Activated naive CD4-positive, alpha-beta T cell (primary cell): ENCODE data around the gene VKORC1L1.
"Not testable (repeated sequence)": the region's sequence is repeated elsewhere in the genome, so short reads cannot be mapped to it uniquely, and the experiment has no call there.

ENCODE experiments used
- DNase-seq, 4 experiments: peaks; one replicate each; lab custom pipeline; 2025; lab: John Stamatoyannopoulos, UW

VKORC1L1 gene

DNA sequence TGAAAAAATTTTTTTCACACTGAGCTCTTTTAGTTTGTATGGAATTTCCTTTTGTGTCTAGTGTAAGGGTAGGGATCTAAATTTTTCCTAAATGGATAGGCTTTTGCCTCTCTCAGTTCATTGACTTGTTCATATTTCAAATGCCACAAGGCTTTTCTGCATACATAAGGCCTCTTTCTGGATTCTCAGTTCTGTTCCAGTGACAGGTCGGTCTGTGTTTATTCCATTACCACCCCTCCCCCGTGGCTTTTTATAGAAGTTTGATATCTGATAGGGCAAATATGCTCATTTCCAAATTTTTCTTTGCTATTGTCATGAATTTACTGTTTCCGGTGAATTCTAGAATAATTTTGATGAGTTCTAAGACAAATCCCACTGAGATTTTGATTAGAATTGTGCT is 12.7 kb downstream of the VKORC1L1 start:
- DNase-seq, result not testable (repeated sequence)

- DNase-seq, result not testable (repeated sequence)
These were observed 15.7 kb downstream of the VKORC1L1 start for GRCh38 chr7:65888434-65889156.

GRCh38 chr7:65889722-65890121 is 16.8 kb downstream of the VKORC1L1 start:
- not testable (repeated sequence) for DNase-seq

DNA sequence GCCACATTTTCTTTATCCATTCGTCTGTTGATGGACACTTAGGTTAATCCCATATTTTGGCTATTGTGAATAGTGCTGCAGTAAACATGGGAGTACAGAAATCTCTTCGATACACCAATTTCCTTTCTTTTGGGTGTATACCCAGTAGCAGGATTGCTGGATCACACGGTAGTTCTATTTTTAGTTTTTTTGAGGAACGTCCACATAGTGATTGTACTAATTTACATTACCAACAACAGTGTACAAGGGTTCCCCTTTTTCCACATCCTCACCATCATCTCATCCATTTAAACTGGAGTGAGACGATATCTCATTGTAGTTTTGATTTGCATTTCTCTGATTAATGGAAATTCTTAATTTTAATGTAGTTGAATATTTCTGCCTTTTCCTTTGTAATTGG is 19.3 kb downstream of the VKORC1L1 start:
- DNase-seq, result no peak

DNA sequence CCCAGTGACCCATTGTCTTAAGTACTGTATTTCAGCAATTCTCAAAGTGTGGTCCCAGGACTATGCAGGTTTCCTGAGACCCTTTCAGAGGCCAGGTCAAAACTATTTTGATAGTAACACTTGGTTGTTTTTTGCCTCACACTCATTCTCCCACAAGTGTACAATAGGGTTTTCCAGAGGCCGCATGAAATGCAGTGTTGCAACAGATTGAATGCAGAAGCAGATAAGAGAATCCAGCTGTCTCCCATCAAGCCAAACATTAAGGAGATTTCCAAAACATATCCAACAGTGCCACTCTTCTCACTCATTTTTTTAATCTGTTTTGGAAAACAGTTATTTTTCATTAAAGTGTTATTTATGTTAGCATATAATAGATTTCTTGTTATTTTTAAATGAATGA is 20.0 kb downstream of the VKORC1L1 start:
- no peak for DNase-seq

DNA sequence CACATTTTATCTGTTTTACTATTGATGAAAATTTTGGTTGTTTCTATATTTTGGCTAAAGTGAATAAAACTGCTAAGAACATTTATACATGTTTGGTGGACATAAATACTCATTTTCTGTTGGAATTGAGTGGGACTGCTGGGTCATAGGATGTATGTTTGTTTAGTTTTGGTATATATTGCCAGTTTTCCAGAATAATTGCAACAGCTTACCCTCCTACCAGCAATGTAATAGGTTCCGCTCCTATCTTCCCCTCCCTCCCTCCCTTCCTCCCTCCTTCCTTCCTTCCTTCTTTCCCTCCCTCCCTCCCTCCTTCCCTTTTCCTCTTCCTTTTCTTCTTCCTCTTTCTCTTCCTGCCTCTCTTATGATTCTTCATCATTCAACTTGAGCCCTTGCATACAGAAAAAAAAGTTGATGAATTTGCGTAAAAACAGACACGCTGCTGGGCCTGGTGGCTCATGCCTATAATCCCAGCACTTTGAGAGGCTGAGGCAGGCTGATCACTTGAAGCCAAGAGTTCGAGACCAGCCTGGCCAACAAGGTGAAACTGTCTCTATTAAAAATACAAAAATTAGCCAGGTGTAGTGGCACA is 23.5 kb downstream of the VKORC1L1 start:
- DNase-seq, result no peak

- DNase-seq, result not testable (repeated sequence)
These were observed 24.4 kb downstream of the VKORC1L1 start for GRCh38 chr7:65897289-65897688.

- DNase-seq, result not testable (repeated sequence)
These were observed 26.0 kb downstream of the VKORC1L1 start for GRCh38 chr7:65898677-65899447.

DNA sequence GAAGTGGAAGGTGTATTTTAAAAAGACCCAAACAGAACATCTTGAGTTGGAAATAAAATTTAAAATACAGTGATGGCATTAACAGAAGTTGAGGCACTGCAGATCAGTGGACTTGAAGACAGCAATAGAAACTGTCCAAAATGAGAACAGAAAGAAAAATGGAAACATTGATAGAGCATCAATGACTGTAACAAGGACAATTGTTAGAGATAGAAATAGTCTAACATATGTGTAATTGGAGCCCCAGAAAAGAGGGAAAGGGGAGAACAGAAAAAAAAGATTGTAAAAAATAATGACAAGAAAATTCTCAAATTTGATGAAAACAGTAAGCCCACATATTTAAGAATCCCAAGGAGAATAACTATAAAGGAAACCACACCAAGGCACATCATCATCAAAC is 29.4 kb downstream of the VKORC1L1 start:
- DNase-seq, result no peak

GRCh38 chr7:65907501-65908198 is 34.8 kb downstream of the VKORC1L1 start:
- DNase-seq, result no peak

DNA sequence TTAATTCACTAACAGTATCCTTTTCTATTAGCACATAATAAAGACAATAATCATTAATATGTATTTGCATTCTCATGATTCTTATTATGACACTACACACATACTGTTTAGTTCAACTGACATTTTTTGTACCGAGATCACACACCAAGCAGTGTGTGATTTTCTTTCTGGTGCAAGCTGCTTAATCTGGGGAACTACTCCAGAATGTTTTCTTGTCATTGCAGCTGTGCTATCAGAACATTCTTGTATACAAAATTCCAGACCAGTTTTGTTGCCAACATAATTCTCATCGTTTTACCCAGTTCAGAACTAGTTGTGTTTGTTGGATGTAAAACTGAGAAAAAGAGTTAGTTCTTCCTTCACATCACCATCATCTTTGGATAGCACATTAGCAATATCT is 37.4 kb downstream of the VKORC1L1 start:
- DNase-seq, result no peak

GRCh38 chr7:65912237-65912636 is 39.4 kb downstream of the VKORC1L1 start:
- DNase-seq, result no peak

DNA sequence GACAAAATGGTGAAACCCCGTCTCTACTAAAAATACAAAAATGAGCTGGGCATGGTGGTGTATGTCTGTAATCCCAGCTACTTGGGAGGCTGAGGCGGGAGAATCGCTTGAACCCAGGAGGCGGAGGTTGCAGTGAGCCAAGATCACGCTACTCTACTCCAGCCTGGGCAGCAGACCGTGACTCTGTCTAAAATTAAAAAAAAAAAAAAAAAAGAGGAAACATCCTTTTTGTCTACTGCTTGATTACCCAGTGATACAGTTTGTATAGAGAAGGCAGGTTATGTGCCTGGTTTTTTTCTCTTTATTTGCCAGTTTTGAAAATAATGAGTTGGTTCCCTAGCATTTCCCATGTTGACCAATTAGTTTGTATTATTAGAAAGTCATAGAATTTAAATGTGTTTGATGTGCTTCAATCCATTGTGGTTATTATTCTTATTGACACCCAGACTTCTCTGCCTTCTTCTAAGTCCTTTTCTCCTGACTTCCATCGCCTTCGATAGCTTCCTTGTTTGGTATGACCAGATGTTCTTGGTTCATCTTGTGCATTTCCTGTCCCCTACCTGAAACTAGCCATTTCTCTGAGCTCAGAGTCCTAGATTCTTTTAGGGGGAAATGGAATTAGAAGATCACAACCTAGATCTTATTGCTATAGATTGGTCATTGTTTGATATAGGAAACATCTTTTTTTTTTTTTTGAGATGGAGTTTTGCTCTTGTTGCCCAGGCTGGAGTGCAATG is 43.2 kb downstream of the VKORC1L1 start:
- no peak for DNase-seq

DNA sequence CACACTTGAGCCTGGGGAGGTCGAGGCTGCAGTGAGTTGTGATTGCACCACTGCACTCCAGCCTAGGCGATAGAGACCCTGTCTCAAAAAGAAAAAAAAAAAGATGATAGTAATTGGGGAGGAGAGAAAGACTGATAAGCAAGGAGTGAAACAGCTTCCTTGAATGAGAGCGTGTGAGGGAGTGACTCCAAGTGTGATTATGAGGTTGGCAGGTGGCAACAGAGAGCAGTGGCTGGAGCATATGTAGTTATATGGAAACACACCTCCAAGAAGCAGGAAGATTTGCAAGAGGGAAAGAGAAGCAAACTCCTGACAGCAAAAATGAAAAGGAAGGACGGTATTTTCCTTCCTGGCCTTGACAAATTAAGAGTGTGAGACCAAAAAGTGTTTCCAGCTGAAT is 50.4 kb downstream of the VKORC1L1 start:
- DNase-seq, result no peak

DNA sequence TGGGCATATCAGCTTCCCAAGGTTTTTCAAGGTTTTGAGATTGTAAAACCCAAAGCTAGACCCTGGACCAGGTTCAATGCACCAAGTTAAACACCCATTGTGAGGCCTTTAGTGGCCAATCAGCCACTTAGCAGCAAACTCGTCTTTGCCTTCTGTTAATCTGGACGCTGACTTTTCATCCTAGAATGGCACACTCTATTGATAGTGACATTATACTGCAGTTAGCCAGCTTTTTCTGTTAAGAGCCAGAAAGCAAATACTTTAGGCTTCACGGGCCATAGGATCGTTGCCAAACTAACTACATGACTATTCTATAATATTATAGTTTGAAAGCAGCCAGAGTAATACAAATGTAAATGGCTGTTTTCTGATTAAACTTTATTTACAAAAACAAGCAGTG is 51.3 kb downstream of the VKORC1L1 start:
- no peak for DNase-seq

GRCh38 chr7:65925040-65925439 is 52.2 kb downstream of the VKORC1L1 start:
- DNase-seq, result no peak

GRCh38 chr7:65926588-65926987 is 53.7 kb downstream of the VKORC1L1 start:
- DNase-seq, result no peak

DNA sequence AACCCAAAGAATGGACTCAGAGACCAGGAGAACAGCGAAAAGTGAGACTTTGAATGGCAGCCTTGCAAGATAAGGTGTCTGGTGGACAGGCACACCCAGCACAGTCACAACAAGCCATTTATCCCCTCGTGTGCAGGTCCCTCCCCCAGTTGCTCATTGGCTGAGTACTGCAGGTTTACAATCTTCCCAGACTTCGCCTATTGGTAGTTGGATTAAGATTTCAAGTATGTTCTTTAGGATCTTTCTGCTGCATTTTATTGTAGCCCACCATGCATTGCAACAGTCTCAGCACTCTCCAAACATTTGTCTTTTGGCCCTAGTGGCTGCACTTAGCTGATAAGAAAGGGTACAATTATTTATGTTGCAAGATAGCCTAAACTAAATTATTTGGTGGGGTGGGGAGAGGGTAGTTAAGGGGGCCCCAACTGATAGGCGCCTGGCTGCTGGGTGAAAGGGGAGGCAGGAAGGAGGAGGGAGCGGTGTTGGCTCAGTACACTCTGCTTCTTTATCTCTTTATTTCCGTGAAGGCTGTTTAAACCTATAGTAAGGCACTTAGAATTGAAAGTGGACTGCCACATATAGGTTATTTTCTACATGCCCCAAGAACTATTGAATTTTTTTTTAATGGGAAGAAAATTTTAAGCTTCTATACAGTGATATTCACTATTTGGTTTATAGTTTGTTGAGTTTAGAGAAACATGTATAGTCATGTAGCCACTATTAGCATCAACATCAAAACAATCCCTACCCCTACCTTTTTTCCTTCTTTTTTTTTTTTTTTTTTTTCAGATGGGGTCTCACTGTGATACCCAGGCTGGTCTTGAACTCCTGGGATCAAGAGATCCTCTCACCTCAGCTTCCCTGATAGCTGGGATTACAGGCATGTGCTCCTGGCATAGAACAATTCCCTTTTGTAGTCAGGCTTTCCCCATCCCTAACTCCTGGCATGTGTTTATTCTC is 54.9 kb downstream of the VKORC1L1 start:
- DNase-seq, result no peak

DNA sequence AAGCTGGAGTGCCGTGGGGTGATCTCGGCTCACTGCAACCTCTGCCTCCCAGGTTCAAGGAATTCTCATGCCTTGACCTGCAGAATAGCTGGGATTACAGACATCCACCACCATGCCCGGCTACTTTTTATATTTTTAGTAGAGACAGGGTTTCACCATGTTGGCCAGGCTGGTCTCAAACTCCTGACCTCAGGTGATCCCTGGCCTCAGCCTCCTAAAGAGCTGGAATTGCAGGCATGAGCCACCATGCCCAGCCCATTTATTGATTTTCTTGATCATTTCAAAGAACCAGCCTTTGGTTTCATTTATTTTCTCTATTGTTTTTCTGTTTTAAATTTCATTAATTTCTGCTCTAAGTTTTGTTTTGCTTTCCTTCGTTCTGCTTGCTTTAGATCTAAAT is 58.8 kb downstream of the VKORC1L1 start:
- no peak for DNase-seq

- DNase-seq, result no peak
These were observed 64.4 kb downstream of the VKORC1L1 start for GRCh38 chr7:65937296-65937695.
